Tibial nerve (tissue), 4 donors: ENCODE measurements around the gene ZBTB22. TPM values are rescaled to one million over a fixed set of nuclear protein-coding genes. Genes with fewer than 3 reads are reported as not detected.
A peak's percentile ranks its signal among the peaks of the same experiment; 100 is the strongest.
"Not testable (repeated sequence)": the region's sequence is repeated elsewhere in the genome, so short reads cannot be mapped to it uniquely, and the experiment has no call there.

Source experiments
- DNase-seq, 2 donors: peaks; one replicate each; pipeline ENCODE4 v3.0.0-alpha.2; 2019; ENCODE audit warnings: low spot score in 2 of 2
- H3K27ac ChIP-seq, 4 donors: fragments of 200-600 bp; sonication (generic) in 3 of 4; one replicate each; pipeline ENCODE4 v1.5.1; 2017 to 2019; ENCODE audit warnings: mild to moderate bottlenecking in 1 of 4
- H3K27me3 ChIP-seq, 2 donors: fragments of 200-600 bp; sonication (generic) in 1 of 2; one replicate each; pipeline versions ENCODE4 v1.5.1 to v1.6.0; 2017 to 2019
- H3K36me3 ChIP-seq, 3 donors: fragments of 200-600 bp; sonication (generic); one replicate each; pipeline ENCODE4 v1.5.1; 2018 to 2019
- H3K4me1 ChIP-seq, 4 donors: fragments of 200-600 bp; sonication (generic) in 3 of 4; one replicate each; pipeline ENCODE4 v1.5.1; 2017 to 2019
- H3K4me3 ChIP-seq, 4 donors: fragments of 200-600 bp; sonication (generic) in 3 of 4; one replicate each; pipeline ENCODE4 v1.5.1; 2017 to 2019; ENCODE audit warnings: mild to moderate bottlenecking in 1 of 4, moderate library complexity in 1 of 4
- H3K9me3 ChIP-seq, 4 donors: fragments of 200-600 bp; sonication (generic) in 3 of 4; one replicate each; pipeline ENCODE4 v1.5.1; 2017 to 2019
- CTCF ChIP-seq, 5 experiments: fragments of 200-600 bp in 3 of 5; fragments of 450-650 bp in 2 of 5; sonication (generic) in 3 of 5; IDR thresholded peaks; one replicate each; pipeline ENCODE4 v1.5.1; 2016 to 2019; ENCODE audit warnings: antibody characterized with exemption in 5 of 5, mild to moderate bottlenecking in 3 of 5, moderate library complexity in 2 of 5
- EP300 ChIP-seq, 2 donors: sonication (generic); formaldehyde crosslinking; IDR thresholded peaks; one replicate each; pipeline ENCODE4 v1.6.1; 2017; ENCODE audit warnings: antibody characterized with exemption in 2 of 2, mild to moderate bottlenecking in 1 of 2
- POLR2A ChIP-seq, 2 donors: fragments of 450-650 bp; IDR thresholded peaks; one replicate each; pipeline ENCODE4 v1.6.1; 2017; ENCODE audit warnings: antibody characterized with exemption in 2 of 2, mild to moderate bottlenecking in 2 of 2, moderate library complexity in 2 of 2
- WGBS, 2 donors: methylation state at CpG; one replicate each; pipeline ENCODE4 v1.1.5; 2018; 5-methylcytosine and 5-hydroxymethylcytosine counted together
- total RNA-seq, 4 donors: library from RNA; depleted of rRNA; stranded (reverse); fragments of >200 nt; gene quantifications; one replicate each; pipeline ENCODE4 v1.1.0, GENCODE V29; 2016

ZBTB22 gene
- total RNA-seq, 4 donors from 2014 or later = 13.8 to 21.6 (median 17.5) TPM

GRCh38 chr6:33288921-33289783 is 28.4 kb downstream of the ZBTB22 start, which contains the start of the genes PFDN6 and WDR46:
Gene PFDN6, plus strand, starts transcription at chr6:33289601. Its CDS starts 256 bp downstream, at chr6:33289857.
Gene WDR46, minus strand, starts transcription at chr6:33289239. Its CDS starts 69 bp downstream, at chr6:33289170.
- TF ChIP-seq EP300 (IDR thresholded peaks at IDR 0.05) (peak; percentile 86 to 88), CTCF (IDR thresholded peaks at IDR 0.05) (no peak), POLR2A (IDR thresholded peaks at IDR 0.05) (peak in 1 of 2 donors; percentile 27)
- Histone ChIP-seq H3K36me3 (peaks cover 0 to 74% (median 6%) of the 10 kb centered on the region in 3 donors), H3K9me3 (no peaks in the 10 kb centered on the region), H3K4me1 (peaks cover 0 to 30% (median 17%) of the 10 kb centered on the region in 4 donors), H3K4me3 (peak within 1 kb of the TSS; percentile 63 to 86 (median 68)), H3K27ac (peak within 1 kb of the TSS; percentile 70 to 90 (median 70)), H3K27me3 (no peaks in the 10 kb centered on the region)
- 1% methylated on average over 37 to 42 of the region's 43 CpGs for WGBS, 2 donors
- peak; percentile 51 to 83 for DNase-seq

GRCh38 chr6:33288141-33288920 is 29.2 kb downstream of the ZBTB22 start:
- peak overlapping the region in 3 of 4 donors; percentile 70 to 90 (median 70) for H3K27ac ChIP-seq
- H3K27me3 ChIP-seq = no peaks in the 10 kb centered on the region
- TF ChIP-seq POLR2A (IDR thresholded peaks at IDR 0.05) = no peak
- whole genome bisulfite sequencing, 2 donors = 15 to 16% methylated on average over 21 of the region's 21 CpGs
- H3K4me3 ChIP-seq = peak overlapping the region; percentile 63 to 86 (median 68)
- peaks cover 0 to 30% (median 17%) of the 10 kb centered on the region in 4 donors for H3K4me1 ChIP-seq
- DNase-seq = no peak
- no peaks in the 10 kb centered on the region for H3K9me3 ChIP-seq
- H3K36me3 ChIP-seq = peaks cover 3 to 74% (median 4%) of the 10 kb centered on the region in 3 donors

- no peak for DNase-seq
- peaks cover 0 to 30% (median 17%) of the 10 kb centered on the region in 4 donors for H3K4me1 ChIP-seq
- 85 to 90% methylated on average over 18 to 22 of the region's 22 CpGs for WGBS, 2 donors
- TF ChIP-seq CTCF (IDR thresholded peaks at IDR 0.05) = no peak
- no peak for TF ChIP-seq EP300 (IDR thresholded peaks at IDR 0.05)
- no peak for TF ChIP-seq POLR2A (IDR thresholded peaks at IDR 0.05)
- no peaks in the 10 kb centered on the region for H3K27me3 ChIP-seq
- H3K36me3 ChIP-seq = peaks cover 0 to 74% (median 3%) of the 10 kb centered on the region in 3 donors
- no peak overlapping the region for H3K4me3 ChIP-seq
- no peak overlapping the region for H3K27ac ChIP-seq
- H3K9me3 ChIP-seq = no peaks in the 10 kb centered on the region
Observed at GRCh38 chr6:33286946-33287914, 30.3 kb downstream of the ZBTB22 start.

DNA sequence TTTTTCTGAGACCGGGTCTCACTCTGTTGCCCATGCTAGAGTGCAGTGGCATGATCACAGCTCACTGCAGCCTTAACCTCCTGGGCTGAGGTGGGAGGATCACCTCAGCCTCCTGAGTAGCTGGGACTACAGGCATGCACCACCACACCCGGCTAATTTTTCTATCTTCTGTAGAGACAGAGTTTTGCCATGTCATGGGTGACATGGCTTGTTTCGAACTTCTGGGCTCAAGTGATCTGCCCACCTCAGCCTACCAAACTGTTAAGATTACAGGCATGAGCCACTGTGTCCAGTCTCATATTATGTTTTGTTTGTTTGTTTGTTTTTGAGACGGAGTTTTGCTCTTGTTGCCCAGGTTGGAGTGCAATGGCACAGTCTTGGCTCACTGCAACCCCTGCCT is 32.3 kb downstream of the ZBTB22 start:
- Histone ChIP-seq H3K4me1 (peaks cover 0 to 22% (median 12%) of the 10 kb centered on the region in 4 donors), H3K36me3 (peaks cover 0 to 76% (median 3%) of the 10 kb centered on the region in 3 donors)
- DNase-seq, H3K27me3 ChIP-seq, H3K4me3 ChIP-seq, H3K27ac ChIP-seq, H3K9me3 ChIP-seq: not testable (repeated sequence)
- 88 to 92% methylated on average over 4 of the region's 4 CpGs for WGBS, 2 donors

GRCh38 chr6:33280539-33280938 is 37.0 kb downstream of the ZBTB22 start:
- H3K4me3 ChIP-seq = no peak overlapping the region
- TF ChIP-seq CTCF (IDR thresholded peaks at IDR 0.05) (no peak), EP300 (IDR thresholded peaks at IDR 0.05) (no peak), POLR2A (IDR thresholded peaks at IDR 0.05) (no peak)
- no peaks in the 10 kb centered on the region for H3K27me3 ChIP-seq
- no peaks in the 10 kb centered on the region for H3K9me3 ChIP-seq
- no peak for DNase-seq
- no peak overlapping the region for H3K27ac ChIP-seq
- WGBS, 2 donors = 75 to 81% methylated on average over 5 to 6 of the region's 6 CpGs
- H3K36me3 ChIP-seq = peaks cover 3 to 81% (median 19%) of the 10 kb centered on the region in 3 donors
- peaks cover 0 to 33% (median 22%) of the 10 kb centered on the region in 4 donors for H3K4me1 ChIP-seq
